Left kidney (tissue), 2 donors: ENCODE results near the gene NAGK. TPM values are rescaled to one million over a fixed set of nuclear protein-coding genes. Genes with fewer than 3 reads are reported as not detected.
"Not testable (repeated sequence)": the region's sequence is repeated elsewhere in the genome, so short reads cannot be mapped to it uniquely, and the experiment has no call there.

Experiments used
- DNase-seq: peaks from one replicate; pipeline ENCODE4 v3.0.0-alpha.2; 2013
- polyA plus RNA-seq: library from polyadenylated mRNA; unstranded; fragments of 120-200 nt; gene quantifications from one replicate; pipeline ENCODE4 v1.2.1, GENCODE V29; 2013; ENCODE audit not compliant: insufficient read length

NAGK gene
- polyA plus RNA-seq, 1 donor = 93.5 TPM

DNA sequence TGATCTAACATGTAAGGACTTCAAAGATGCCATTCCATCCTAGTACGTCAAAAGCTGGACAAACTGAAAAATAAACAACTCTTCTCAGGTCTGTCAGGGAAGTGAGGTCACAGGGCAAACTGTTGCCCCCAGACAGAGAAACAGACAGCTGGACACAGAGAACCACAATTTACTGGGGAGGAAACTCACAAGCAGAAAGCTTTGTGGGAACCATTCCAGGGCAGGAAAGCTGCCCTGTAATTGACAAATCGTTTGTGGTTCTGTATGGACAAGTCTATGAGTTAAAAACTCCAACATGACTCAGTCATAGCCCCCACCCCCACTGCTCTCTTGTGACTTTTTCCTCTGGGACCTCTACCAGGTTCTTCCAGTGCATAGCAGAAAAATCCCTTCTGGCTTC lies 33.2 kb downstream of the NAGK start:
- no peak for DNase-seq

DNA sequence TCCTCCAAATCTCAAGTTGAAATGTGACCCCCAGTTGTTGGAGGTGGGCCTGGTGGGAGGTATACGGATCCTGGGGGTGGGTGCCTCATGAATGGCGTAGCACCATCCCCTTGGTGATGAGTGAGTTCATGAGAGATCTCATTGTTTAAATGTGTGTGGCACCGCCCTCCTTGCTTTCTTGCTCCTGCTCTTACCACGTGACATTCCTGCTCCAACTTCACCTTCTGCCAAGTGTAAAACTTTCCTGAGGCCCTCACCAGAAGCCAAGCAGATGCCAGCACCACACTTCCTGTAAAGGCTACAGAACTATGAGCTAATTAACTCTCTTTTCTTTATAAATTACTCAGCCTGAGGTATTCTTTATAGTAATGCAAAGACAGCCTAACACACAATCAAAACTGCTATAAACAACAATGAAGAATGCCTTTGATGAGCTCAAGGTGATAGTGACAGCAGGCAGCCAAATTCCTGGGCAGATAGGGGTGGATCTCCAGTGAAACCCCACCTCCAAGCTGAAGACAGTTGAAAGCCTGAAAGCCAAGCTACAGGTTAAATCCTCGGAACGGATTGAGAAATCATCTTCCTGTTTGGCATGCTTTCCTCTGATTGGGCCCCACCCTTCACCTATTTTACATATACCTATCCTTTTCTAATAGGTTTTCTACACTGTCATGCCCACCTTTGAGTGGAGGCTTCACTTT lies 34.7 kb downstream of the NAGK start:
- DNase-seq = no peak

DNA sequence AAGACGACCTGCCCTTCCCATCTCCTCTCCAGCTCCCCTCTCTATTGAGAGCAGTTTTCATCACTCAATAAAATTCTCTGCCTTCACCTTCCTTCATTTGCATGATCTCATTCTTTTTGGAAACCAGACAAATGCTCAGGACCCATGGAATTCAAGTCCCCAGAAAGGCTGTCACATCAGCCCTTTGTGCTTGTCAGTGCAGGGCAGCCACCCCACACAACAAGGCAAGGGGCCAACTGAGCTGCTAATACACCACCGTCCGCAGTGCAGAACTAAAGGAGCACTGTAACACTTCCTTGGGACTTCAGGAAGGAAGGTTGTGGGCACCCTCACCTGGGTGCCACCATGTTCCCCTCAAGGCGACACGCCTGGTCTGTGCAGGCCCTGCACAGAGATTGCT lies 35.4 kb downstream of the NAGK start:
- no peak for DNase-seq

DNA sequence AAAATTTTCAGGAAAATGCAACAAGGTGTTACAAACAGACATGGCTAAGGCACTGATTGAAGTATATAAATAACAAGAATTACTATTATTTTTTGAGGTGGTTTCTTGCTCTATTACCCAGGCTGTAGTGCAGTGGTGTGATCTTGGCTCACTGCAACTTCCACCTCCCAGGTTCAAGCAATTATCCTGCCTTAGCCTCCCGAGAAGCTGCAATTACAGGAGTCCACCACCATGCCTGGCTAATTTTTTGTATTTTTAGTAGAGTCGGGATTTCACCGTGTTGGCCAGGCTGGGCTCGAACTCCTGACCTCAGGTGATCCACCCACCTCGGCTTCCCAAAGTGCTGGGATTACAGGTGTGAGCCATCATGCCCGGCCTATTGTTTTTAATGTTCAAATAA lies 38.0 kb downstream of the NAGK start:
- DNase-seq = not testable (repeated sequence)

DNA sequence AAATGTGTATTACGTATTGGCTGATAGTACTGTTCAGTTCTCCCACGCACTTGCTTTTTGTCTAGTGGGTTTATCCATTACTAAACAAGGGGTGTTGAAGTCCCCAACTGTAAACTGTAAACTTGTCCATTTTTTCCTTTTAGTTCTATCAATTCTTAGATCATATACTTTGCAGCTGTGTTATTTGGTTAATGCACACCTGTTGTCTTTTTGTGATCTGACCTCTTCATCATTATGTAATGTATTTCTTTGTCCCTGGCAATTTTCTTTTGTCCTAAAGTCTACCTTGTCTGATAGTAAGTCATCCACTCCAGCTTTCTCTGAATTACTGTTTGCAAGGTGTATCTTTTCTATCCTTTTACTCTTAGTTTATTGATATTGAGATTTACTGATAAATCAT lies 39.6 kb downstream of the NAGK start:
- no peak for DNase-seq

DNA sequence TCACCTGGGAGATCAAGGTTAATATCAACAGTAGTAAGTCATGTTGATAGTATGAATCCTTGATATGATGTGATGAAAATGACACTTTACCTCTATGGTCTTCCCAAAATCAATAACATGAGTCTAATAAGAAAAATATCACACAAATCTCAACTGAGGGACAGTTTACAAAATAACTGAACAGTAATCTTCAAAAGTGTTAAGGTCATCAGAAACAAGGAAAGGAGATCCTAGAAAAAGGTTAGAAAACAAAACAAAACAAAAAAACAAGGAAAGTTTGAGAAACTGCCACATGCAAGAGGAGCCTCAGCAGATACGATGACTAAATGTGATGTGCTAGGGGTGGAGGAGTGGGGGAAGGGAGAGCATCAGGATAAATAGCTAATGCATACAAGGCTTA lies 45.4 kb downstream of the NAGK start:
- no peak for DNase-seq

DNA sequence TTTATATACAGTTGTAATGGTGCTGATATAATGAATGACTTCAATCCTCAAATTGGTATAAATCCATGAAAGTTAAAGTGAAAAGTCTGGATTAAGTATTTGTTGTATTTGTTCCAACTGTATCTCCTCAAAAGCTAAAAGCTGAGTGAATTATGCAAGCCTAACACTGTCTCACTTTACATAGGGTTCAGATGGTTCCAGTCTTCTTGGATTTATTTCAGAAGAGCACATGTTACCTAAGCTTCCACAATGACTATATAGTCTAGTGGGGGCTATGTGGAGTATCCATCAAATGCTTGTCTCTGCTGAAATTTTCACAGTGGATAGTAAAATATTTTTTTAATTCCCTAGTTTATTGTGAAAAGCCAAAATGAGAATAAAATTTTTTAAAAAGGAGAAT lies 48.6 kb downstream of the NAGK start:
- no peak for DNase-seq

DNA sequence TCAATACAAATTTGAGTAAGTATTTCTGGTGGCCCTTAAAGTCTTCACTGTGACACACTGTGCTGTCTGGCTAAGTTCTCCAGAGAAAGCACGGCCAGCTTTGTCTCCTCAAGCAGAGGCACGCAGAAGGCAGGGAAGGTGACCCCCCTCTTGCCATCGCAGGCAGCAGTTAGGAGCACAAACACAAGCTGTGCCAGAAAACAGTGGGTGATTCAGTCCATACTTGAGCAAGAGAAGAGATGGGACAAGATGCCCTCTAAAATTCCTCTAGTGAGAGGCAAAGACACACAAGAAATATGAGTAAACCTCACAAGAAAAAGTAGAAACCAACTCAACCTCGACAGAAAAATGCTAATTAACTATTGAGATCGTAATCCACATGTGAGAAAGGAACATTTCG lies 51.7 kb downstream of the NAGK start:
- DNase-seq = no peak

DNA sequence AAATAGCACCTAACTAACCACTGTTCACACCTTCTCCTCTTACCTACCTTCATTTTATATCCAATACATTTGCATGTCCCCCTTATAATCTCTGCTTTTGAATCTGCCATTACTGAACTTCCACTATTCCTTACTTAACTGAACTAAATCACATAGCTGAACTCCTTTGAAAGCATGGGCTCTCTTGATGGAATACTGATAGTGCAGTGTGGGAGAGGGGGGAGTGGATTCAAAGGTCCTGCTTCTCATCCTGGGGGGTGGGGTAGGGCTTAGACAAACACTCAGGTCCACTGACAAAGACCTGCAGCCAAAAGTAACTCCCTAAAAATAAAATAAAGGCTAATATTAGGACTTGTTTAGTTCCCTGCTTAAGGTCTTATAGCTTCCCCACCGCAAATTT lies 53.0 kb downstream of the NAGK start:
- no peak for DNase-seq

DNA sequence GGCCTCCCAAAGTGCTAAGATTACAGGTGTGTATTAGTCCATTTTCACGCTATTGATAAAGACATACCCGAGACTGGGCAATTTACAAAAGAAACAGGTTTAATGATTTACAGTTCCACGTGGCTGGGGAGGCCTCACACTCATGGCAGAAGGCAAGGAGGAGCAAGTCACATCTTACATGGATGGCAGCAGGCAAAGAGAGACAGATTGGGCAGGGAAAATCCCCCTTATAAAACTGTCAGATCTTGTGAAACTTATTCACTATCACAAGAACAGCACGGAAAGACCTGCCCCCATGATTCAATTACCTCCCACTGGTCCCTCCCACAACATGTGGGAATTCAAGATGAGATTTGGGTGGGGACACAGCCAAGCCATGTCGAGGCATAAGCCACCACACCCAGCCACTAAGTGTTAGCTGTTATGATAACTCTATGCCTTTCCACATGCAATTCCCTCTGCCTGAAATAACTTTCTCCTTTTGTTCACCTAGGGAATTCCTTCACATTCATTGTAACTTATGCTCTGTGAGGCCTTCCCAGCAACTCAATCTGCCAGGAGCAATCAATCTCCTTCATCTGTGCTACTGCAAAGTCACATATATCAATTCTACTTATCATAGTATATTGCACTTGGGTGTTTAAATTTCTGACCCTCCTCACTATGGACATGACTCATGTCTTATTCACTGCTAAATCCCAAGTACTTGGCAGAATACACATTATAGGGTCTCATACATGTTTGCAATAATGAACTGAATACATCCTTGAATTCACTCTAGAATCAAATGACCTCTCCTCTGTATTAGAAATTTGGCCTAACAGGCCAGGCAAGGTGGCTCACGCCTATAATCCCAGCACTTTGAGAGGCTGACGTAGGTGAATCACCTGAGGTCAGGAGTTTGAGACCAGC lies 54.2 kb downstream of the NAGK start:
- DNase-seq = no peak

DNA sequence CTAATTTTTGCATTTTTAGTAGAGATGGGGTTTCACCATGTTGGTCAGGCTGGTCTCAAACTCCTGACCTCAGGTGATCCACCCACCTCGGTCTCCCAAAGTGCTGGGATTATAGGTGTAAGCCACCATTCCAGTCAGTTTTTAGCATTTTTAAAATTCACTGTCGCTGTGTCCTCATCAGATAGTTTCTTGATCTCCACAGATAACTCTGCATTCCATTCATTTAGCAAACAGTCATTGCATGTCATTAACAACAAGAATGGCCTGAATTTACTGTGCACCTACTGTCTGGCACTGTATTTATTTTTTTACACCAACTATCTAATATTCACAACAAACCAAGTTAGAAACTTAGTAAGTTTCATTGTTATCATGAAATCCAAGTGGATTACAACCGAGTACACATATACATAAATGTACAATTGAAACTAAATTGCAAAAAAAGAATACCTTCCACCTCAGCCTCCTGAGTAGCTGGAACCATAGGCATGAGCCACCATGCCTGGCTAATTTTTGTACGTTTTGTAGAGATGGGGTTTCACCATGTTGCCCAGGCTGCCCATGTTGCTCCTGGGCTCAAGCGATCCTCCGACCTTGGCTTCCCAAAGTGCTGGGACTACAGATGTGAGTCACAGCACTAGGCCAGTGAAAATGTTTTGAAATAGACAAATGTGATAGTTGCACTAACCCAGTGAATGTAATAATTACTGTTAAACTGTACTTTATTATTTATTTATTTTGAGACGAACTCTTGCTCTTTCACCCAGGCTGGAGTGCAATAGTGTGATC lies 57.3 kb downstream of the NAGK start:
- no peak for DNase-seq

DNA sequence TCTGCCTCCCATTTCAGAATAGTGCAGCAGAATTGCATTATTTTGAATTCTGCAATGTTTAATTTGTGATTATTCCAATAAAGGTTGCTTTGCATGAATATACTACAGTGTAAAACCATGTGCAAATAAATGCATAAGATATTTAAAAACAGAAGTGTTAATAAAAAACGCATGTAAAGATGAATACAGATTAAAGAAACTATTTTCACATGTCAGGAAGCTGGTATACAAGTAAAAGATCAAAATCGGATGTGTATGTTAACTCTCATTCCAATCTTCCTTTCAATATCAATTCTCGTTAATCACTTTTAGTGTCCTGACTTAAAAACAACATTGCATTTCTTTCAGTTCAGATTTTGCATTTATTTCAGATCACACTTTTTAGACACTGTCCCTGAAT lies 58.5 kb downstream of the NAGK start:
- DNase-seq = no peak

Other genes starting within 250 kb of the NAGK start
- gene CLEC4F, start 248.0 kb upstream of the NAGK start, polyA plus RNA-seq = 0.12 TPM
- gene CD207, start 232.8 kb upstream of the NAGK start, polyA plus RNA-seq = not detected
- 0.71 TPM for gene VAX2, start 168.1 kb upstream of the NAGK start, polyA plus RNA-seq
- 58.5 TPM for gene ATP6V1B1, start 132.7 kb upstream of the NAGK start, polyA plus RNA-seq
- 0.90 TPM for gene ANKRD53, start 90.0 kb upstream of the NAGK start, polyA plus RNA-seq
- 62.1 TPM for gene TEX261, start 73.8 kb upstream of the NAGK start, polyA plus RNA-seq
- 28.3 TPM for gene MCEE, start 61.6 kb downstream of the NAGK start, polyA plus RNA-seq
- 55.8 TPM for gene MPHOSPH10, start 62.0 kb downstream of the NAGK start, polyA plus RNA-seq
- gene PAIP2B, start 158.5 kb downstream of the NAGK start, polyA plus RNA-seq = 21.6 TPM